Measurements from ENCODE around the gene POMC.
"Not testable (repeated sequence)": the region's sequence is repeated elsewhere in the genome, so short reads cannot be mapped to it uniquely, and the experiment has no call there.

POMC gene

GRCh38 chr2:25131567-25132298 is 36.6 kb downstream of the POMC start:
- H3K27ac ChIP-seq: no peak overlapping the region
- TF ChIP-seq ZFX (IDR thresholded peaks at IDR 0.05): no peak
- no peak for TF ChIP-seq CTCF (conservative IDR thresholded peaks at IDR 0.05)

- TF ChIP-seq ZFX (IDR thresholded peaks at IDR 0.05) (no peak), CTCF (conservative IDR thresholded peaks at IDR 0.05) (no peak)
- H3K27ac ChIP-seq: no peak overlapping the region
Measured at GRCh38 chr2:25131253-25131566, 37.2 kb downstream of the POMC start.

DNA sequence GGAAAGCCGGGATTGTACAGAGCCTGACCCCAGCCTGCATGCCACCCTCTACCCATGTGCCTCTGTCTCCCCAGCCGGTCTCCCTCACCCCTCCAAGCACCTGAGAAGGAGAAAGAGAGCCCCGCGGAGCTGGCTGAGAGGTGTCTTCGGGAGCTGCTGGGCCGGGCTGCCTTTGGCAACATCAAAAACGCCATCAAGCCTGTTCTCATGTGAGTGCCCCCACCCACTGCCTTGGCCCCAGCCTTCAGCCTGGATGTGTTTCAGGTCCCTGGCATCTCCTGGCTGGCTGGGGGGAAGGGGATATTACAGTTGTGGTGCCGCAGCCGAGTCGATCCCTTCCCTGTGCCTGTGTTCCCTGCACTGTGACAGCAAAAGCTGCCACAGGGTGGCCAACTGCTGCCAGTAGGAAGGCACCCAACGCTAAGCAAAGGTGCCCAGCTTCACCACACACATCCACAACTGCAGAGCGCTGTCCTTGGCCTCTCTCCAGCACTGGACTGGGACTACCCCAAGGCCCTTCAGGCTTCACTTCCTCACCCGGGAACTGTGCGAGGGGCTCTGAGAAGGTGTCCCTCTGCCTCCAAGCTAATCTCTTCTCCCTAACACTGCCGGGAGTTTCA is 38.4 kb downstream of the POMC start:
- no peak overlapping the region for H3K27ac ChIP-seq
- TF ChIP-seq ZFX (IDR thresholded peaks at IDR 0.05) (no peak), CTCF (conservative IDR thresholded peaks at IDR 0.05) (no peak)

GRCh38 chr2:25127646-25128045 is 40.7 kb downstream of the POMC start:
- TF ChIP-seq ZFX (IDR thresholded peaks at IDR 0.05): no peak
- no peak for TF ChIP-seq CTCF (conservative IDR thresholded peaks at IDR 0.05)
- H3K27ac ChIP-seq: no peak overlapping the region

DNA sequence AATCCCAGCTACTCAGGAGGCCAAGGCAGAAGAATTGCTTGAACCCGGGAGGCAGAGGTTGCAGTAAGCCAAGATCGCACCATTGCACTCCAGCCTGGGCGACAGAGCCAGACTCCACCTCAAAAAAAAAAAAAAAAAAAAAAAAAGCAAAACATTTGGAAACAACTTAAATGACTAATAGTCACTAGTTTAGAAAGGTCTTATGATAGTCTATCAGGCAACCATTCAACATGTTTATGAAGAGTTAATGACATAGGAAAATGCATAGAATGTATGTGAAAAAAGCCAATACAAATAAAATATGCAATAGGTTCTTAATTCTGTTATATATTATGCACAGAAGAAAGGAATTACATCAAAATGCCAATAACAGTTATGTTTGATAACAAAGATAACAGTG is 41.3 kb downstream of the POMC start:
- H3K27ac ChIP-seq: not testable (repeated sequence)

DNA sequence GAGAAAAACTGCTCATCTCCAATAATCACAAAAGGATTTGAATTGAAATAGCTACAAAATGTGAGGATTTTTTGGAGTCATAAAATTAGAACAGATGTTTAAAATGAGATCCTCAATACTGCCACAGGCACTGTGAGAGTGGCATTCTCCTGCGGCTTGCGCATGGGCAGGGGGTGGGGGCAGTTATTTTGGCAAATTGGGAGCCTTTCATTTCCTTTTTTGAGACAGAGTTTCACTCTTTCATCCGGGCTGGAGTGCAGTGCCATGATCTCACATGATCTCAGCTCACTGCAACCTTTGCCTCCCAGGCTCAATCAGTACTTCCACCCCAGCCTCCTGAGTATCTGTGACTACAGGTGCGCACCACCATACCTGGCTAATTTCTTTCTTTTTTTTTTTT is 42.4 kb downstream of the POMC start:
- H3K27ac ChIP-seq: no peak overlapping the region
- TF ChIP-seq CTCF (conservative IDR thresholded peaks at IDR 0.05) (no peak), ZFX (IDR thresholded peaks at IDR 0.05) (no peak)

- no peak overlapping the region for H3K27ac ChIP-seq
- TF ChIP-seq ZFX (IDR thresholded peaks at IDR 0.05) (no peak), CTCF (conservative IDR thresholded peaks at IDR 0.05) (no peak)
Measured at GRCh38 chr2:25125189-25125588, 43.2 kb downstream of the POMC start.

DNA sequence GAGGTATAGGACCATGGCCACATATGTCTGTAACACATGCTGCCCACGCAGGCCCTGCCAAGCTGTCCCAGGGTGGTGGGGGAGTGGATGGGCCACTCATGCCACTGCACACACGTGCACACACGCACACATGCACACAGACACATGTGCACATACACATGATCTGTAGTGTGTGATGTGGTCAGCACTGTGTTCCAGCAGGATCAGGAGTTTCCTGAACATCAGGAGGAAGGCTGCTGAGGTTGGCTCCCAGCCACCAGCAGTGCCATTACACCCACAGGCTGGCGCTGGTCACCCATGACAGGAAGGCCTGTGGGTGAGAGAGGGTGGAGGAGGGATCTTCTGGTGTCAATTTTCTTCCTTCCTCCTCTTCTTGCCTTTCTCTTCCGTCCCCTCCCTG is 44.7 kb downstream of the POMC start:
- TF ChIP-seq CTCF (conservative IDR thresholded peaks at IDR 0.05): no peak
- no peak for TF ChIP-seq ZFX (IDR thresholded peaks at IDR 0.05)
- H3K27ac ChIP-seq: no peak overlapping the region

Data from C4-2B (cell line).